WTC11 (cell line): Measurements from ENCODE around the gene IFNLR1. TPM values are rescaled to one million over a fixed set of nuclear protein-coding genes. Genes with fewer than 3 reads are reported as not detected.

Experiments used
- ATAC-seq: fragments of 200-7000 bp; cut with Tn5 transposase; 2 replicates; pipeline ENCODE4 v1.10.0; 2021; ENCODE audit warnings: mild to moderate bottlenecking, moderate library complexity
- CTCF ChIA-PET: fragments of 300-600 bp; sonication (Branson Sonifier 250); formaldehyde crosslinking; loops from one replicate; lab custom pipeline; 2021; ENCODE audit warnings: antibody characterized with exemption; lab: Charles Lee
- POLR2A ChIA-PET: fragments of 350-600 bp; sonication (Branson Sonifier 250); formaldehyde crosslinking; loops from one replicate; lab custom pipeline; 2021; ENCODE audit warnings: antibody characterized with exemption; lab: Charles Lee
- DNase-seq: peaks from one replicate; pipeline ENCODE4 v3.0.0; 2021; ENCODE audit warnings: low spot score
- H3K27ac Mint-ChIP-seq: 2 replicates; pipeline ENCODE4 v1.8.0; 2021; ENCODE audit warnings: mixed read lengths
- H3K27me3 Mint-ChIP-seq: 2 replicates; pipeline ENCODE4 v1.8.0; 2021; ENCODE audit warnings: low read depth, mild to moderate bottlenecking, moderate library complexity, mixed read lengths
- H3K36me3 Mint-ChIP-seq: 2 replicates; pipeline ENCODE4 v1.8.0; 2021; ENCODE audit warnings: mixed read lengths
- H3K4me1 Mint-ChIP-seq: 2 replicates; pipeline ENCODE4 v1.8.0; 2022; ENCODE audit warnings: mixed read lengths
- H3K4me3 Mint-ChIP-seq: 2 replicates; pipeline ENCODE4 v1.8.0; 2021; ENCODE audit warnings: mild to moderate bottlenecking, moderate library complexity, mixed read lengths
- H3K9me3 Mint-ChIP-seq: 2 replicates; pipeline ENCODE4 v1.8.0; 2021; ENCODE audit warnings: mixed read lengths
- ARID4B ChIP-seq: sonication (generic); formaldehyde crosslinking; IDR thresholded peaks from 2 replicates; pipeline ENCODE4 v1.8.0; 2023; ENCODE audit warnings: missing genetic modification reagents, mild to moderate bottlenecking, borderline replicate concordance
- ELF4 ChIP-seq: sonication (generic); formaldehyde crosslinking; IDR thresholded peaks from 2 replicates; pipeline ENCODE4 v1.8.1; 2022; ENCODE audit warnings: low read depth, mild to moderate bottlenecking, moderate library complexity, missing genetic modification reagents
- FOXP1 ChIP-seq: sonication (generic); formaldehyde crosslinking; IDR thresholded peaks from 2 replicates; pipeline ENCODE4 v1.8.0; 2022; ENCODE audit warnings: missing genetic modification reagents, mild to moderate bottlenecking, moderate library complexity, borderline replicate concordance
- HMGA2 ChIP-seq: fragments of 250-450 bp; sonication (Bioruptor Pico); IDR thresholded peaks from 2 replicates; pipeline ENCODE4 v1.4.0; 2021; ENCODE audit warnings: mild to moderate bottlenecking, moderate library complexity
- HMGXB4 ChIP-seq: sonication (generic); formaldehyde crosslinking; IDR thresholded peaks from 2 replicates; pipeline ENCODE4 v1.8.1; 2023; ENCODE audit warnings: mild to moderate bottlenecking, moderate library complexity, missing genetic modification reagents
- IRF2 ChIP-seq: sonication (generic); formaldehyde crosslinking; IDR thresholded peaks from 2 replicates; pipeline ENCODE4 v1.8.0; 2022; ENCODE audit warnings: low read depth, missing genetic modification reagents, borderline replicate concordance
- MXD4 ChIP-seq: fragments of 250-450 bp; sonication (Bioruptor Pico); IDR thresholded peaks from 2 replicates; pipeline ENCODE4 v1.8.0; 2021; ENCODE audit warnings: mild to moderate bottlenecking, moderate library complexity, borderline replicate concordance
- NR1H2 ChIP-seq: sonication (generic); formaldehyde crosslinking; IDR thresholded peaks from 2 replicates; pipeline ENCODE4 v1.9.0; 2021; ENCODE audit warnings: mild to moderate bottlenecking, moderate library complexity, missing genetic modification reagents
- PRDM15 ChIP-seq: sonication (generic); formaldehyde crosslinking; IDR thresholded peaks from 2 replicates; pipeline ENCODE4 v1.8.0; 2022; ENCODE audit warnings: missing genetic modification reagents
- RELA ChIP-seq: sonication (generic); formaldehyde crosslinking; IDR thresholded peaks from 2 replicates; pipeline ENCODE4 v1.8.1; 2022; ENCODE audit warnings: missing genetic modification reagents, mild to moderate bottlenecking, borderline replicate concordance
- ZMAT4 ChIP-seq: fragments of 250-450 bp; sonication (Bioruptor Pico); IDR thresholded peaks from 2 replicates; pipeline ENCODE4 v1.9.0; 2021; ENCODE audit warnings: mild to moderate bottlenecking
- ZNF121 ChIP-seq: sonication (generic); formaldehyde crosslinking; IDR thresholded peaks from 2 replicates; pipeline ENCODE4 v1.8.0; 2023; ENCODE audit warnings: missing genetic modification reagents
- ZNF138 ChIP-seq: sonication (generic); formaldehyde crosslinking; conservative IDR thresholded peaks from 2 replicates; pipeline ENCODE4 v1.8.1; 2022; ENCODE audit warnings: mild to moderate bottlenecking, moderate library complexity, missing genetic modification reagents
- ZNF317 ChIP-seq: sonication (generic); formaldehyde crosslinking; IDR thresholded peaks from 2 replicates; pipeline ENCODE4 v1.8.1; 2023; ENCODE audit warnings: low read depth, mild to moderate bottlenecking, moderate library complexity, missing genetic modification reagents, borderline replicate concordance
- ZNF423 ChIP-seq: fragments of 250-450 bp; sonication (Bioruptor Pico); IDR thresholded peaks from 2 replicates; pipeline ENCODE4 v2.1.2; 2022; ENCODE audit warnings: mild to moderate bottlenecking, moderate library complexity
- total RNA-seq: library from RNA; stranded (reverse); gene quantifications from 3 replicates; pipeline ENCODE4 v1.2.3, GENCODE V29; 2021

IFNLR1 gene
- total RNA-seq, 1 experiment from 2014 or later, result 6.6 TPM

- no peak for TF ChIP-seq ARID4B (CRISPR knock-in tag)
These were observed 39.7 kb upstream of the IFNLR1 start (continued) for GRCh38 chr1:24226749-24227148.

GRCh38 chr1:24224761-24225160 is 37.7 kb upstream of the IFNLR1 start:
- DNase-seq (no peak), ATAC-seq (no peak)
- CTCF ChIA-PET, result interaction anchor here (1.2 kb wide), 1 partner anchor 84 kb away, joined by 3 read pairs; no protein-coding TSS in a partner anchor
- Mint-ChIP-seq H3K27me3 (no peaks in the 10 kb centered on the region), H3K9me3 (no peaks in the 10 kb centered on the region), H3K4me1 (no peaks in the 10 kb centered on the region), H3K4me3 (no peak overlapping the region), H3K27ac (no peak overlapping the region), H3K36me3 (no peaks in the 10 kb centered on the region)
- TF ChIP-seq ZNF121 (no peak), ZMAT4 (CRISPR knock-in tag) (no peak)
- POLR2A ChIA-PET, result no interaction called here

- ATAC-seq (no peak), DNase-seq (no peak)
- Mint-ChIP-seq H3K36me3 (no peaks in the 10 kb centered on the region), H3K27me3 (no peaks in the 10 kb centered on the region), H3K27ac (no peak overlapping the region), H3K9me3 (no peaks in the 10 kb centered on the region), H3K4me3 (no peak overlapping the region), H3K4me1 (no peaks in the 10 kb centered on the region)
- TF ChIP-seq HMGA2 (no peak), HMGXB4 (no peak), ZNF317 (CRISPR knock-in tag) (no peak), FOXP1 (CRISPR knock-in tag) (no peak), ZNF423 (CRISPR knock-in tag) (no peak), ELF4 (CRISPR knock-in tag) (no peak), PRDM15 (CRISPR knock-in tag) (no peak), MXD4 (CRISPR knock-in tag) (no peak), NR1H2 (CRISPR knock-in tag) (no peak), IRF2 (CRISPR knock-in tag) (no peak), RELA (CRISPR knock-in tag) (no peak), ZNF138 (CRISPR knock-in tag) (no peak)
- ChIA-PET POLR2A (no interaction called here), CTCF (interaction anchor here (1.2 kb wide), 1 partner anchor 168 kb away, joined by 3 read pairs; no protein-coding TSS in a partner anchor)
These were observed 37.0 kb upstream of the IFNLR1 start for GRCh38 chr1:24224086-24224485.
